HEK293 (cell line): ENCODE data around the gene LMO1.

Experiments used
- CTCF ChIP-seq: fragments of 450-650 bp; formaldehyde crosslinking; IDR thresholded peaks from 2 replicates; pipeline ENCODE4 v1.5.1; 2016; ENCODE audit warnings: missing biosample characterization, missing genetic modification characterization
- KLF1 ChIP-seq: fragments of 450-650 bp; formaldehyde crosslinking; IDR thresholded peaks from 2 replicates; pipeline ENCODE4 v1.5.1; 2016; ENCODE audit warnings: missing biosample characterization, missing genetic modification characterization
- PATZ1 ChIP-seq: fragments of 450-650 bp; formaldehyde crosslinking; IDR thresholded peaks from 2 replicates; pipeline ENCODE4 v1.5.1; 2016; ENCODE audit warnings: missing biosample characterization, missing genetic modification characterization
- REPIN1 ChIP-seq: fragments of 450-650 bp; formaldehyde crosslinking; IDR thresholded peaks from 2 replicates; pipeline ENCODE4 v1.5.1; 2017; ENCODE audit warnings: missing biosample characterization, missing genetic modification characterization, low read depth
- SETDB1 ChIP-seq: IDR thresholded peaks from one replicate; pipeline ENCODE4 v1.6.1; 2017; ENCODE audit warnings: mild to moderate bottlenecking, low read length, moderate library complexity, mixed read lengths; ENCODE audit not compliant: insufficient read length
- ZBTB20 ChIP-seq: fragments of 450-650 bp; formaldehyde crosslinking; IDR thresholded peaks from 2 replicates; pipeline ENCODE4 v1.5.1; 2016; ENCODE audit warnings: missing biosample characterization, missing genetic modification characterization
- ZNF16 ChIP-seq: fragments of 450-650 bp; formaldehyde crosslinking; IDR thresholded peaks from 2 replicates; pipeline ENCODE4 v1.5.1; 2016; ENCODE audit warnings: low read depth, missing biosample characterization, missing genetic modification characterization
- ZNF501 ChIP-seq: fragments of 450-650 bp; formaldehyde crosslinking; IDR thresholded peaks from 2 replicates; pipeline ENCODE4 v1.5.1; 2016; ENCODE audit warnings: missing biosample characterization, missing genetic modification characterization
- ZNF561 ChIP-seq: fragments of 450-650 bp; IDR thresholded peaks from 2 replicates; pipeline ENCODE4 v1.5.1; 2018; ENCODE audit warnings: missing biosample characterization, missing genetic modification characterization, borderline replicate concordance
- ZNF629 ChIP-seq: fragments of 450-650 bp; formaldehyde crosslinking; IDR thresholded peaks from 2 replicates; pipeline ENCODE4 v1.5.1; 2017; ENCODE audit warnings: missing biosample characterization, missing genetic modification characterization

- no peak for TF ChIP-seq REPIN1 (tag by site-specific recombination)
- TF ChIP-seq ZNF501 (tag by site-specific recombination), result no peak
- no peak for TF ChIP-seq CTCF (tag by site-specific recombination)
- no peak for TF ChIP-seq SETDB1
- no peak for TF ChIP-seq PATZ1
- TF ChIP-seq ZNF16 (tag by site-specific recombination), result no peak
- TF ChIP-seq KLF1 (tag by site-specific recombination), result no peak
- TF ChIP-seq ZBTB20 (tag by site-specific recombination), result no peak
- no peak for TF ChIP-seq ZNF561 (tag by site-specific recombination)
- TF ChIP-seq ZNF629, result no peak
Observed at GRCh38 chr11:8186429-8186828, 77.2 kb downstream of the LMO1 start.
